Measurements from ENCODE around the gene SSC5D.

Gene SSC5D

GRCh38 chr19:55536951-55537740, 48.9 kb downstream of the SSC5D start, which contains the start of gene SBK2:
Gene SBK2 (minus strand): TSS chr19:55537133. CDS start chr19:55536294, 839 bp downstream.
- DNase-seq (ENCODE audit: low read depth): no peak

GRCh38 chr19:55537741-55538111, 49.5 kb downstream of the SSC5D start:
- peak; percentile 38 for DNase-seq (ENCODE audit: low read depth)

GRCh38 chr19:55538132-55538531, 49.9 kb downstream of the SSC5D start:
- no peak for DNase-seq (ENCODE audit: low read depth)

GRCh38 chr19:55539090-55539984, 51.1 kb downstream of the SSC5D start:
- no peak for DNase-seq (ENCODE audit: low read depth)

GRCh38 chr19:55540619-55541018, 52.4 kb downstream of the SSC5D start:
- DNase-seq (ENCODE audit: low read depth): no peak

- no peak for DNase-seq (ENCODE audit: low read depth)
Observed at GRCh38 chr19:55541091-55541490, 52.9 kb downstream of the SSC5D start.

- no peak for DNase-seq (ENCODE audit: low read depth)
Observed at GRCh38 chr19:55542292-55542855, 54.1 kb downstream of the SSC5D start.

GRCh38 chr19:55543567-55543966, 55.3 kb downstream of the SSC5D start:
- no peak for DNase-seq (ENCODE audit: low read depth)

- no peak for DNase-seq (ENCODE audit: low read depth)
Observed at GRCh38 chr19:55544014-55544413, 55.8 kb downstream of the SSC5D start.

- no peak for DNase-seq (ENCODE audit: low read depth)
Observed at GRCh38 chr19:55544776-55545439, 56.7 kb downstream of the SSC5D start.

GRCh38 chr19:55545443-55545842, 57.2 kb downstream of the SSC5D start, which contains the start of gene SBK3:
Gene SBK3 (minus strand): TSS chr19:55545543. CDS start chr19:55545543, 0 bp downstream.
- no peak for DNase-seq (ENCODE audit: low read depth)

- no peak for DNase-seq (ENCODE audit: low read depth)
Observed at GRCh38 chr19:55546011-55546410, 57.8 kb downstream of the SSC5D start.

GRCh38 chr19:55546822-55547614, 58.8 kb downstream of the SSC5D start:
- peak; percentile 55 for DNase-seq (ENCODE audit: low read depth)

GRCh38 chr19:55549500-55550320, 61.5 kb downstream of the SSC5D start:
- DNase-seq (ENCODE audit: low read depth): peak; percentile 91

GRCh38 chr19:55550321-55550650, 62.0 kb downstream of the SSC5D start:
- peak; percentile 54 for DNase-seq (ENCODE audit: low read depth)

- DNase-seq (ENCODE audit: low read depth): no peak
Observed at GRCh38 chr19:55552206-55552605, 64.0 kb downstream of the SSC5D start.

- peak; percentile 92 for DNase-seq (ENCODE audit: low read depth)
Observed at GRCh38 chr19:55552620-55553019, 64.4 kb downstream of the SSC5D start.

- no peak for DNase-seq (ENCODE audit: low read depth)
Observed at GRCh38 chr19:55553217-55554182, 65.3 kb downstream of the SSC5D start.

- DNase-seq (ENCODE audit: low read depth): no peak
Observed at GRCh38 chr19:55554302-55554701, 66.1 kb downstream of the SSC5D start.
